ENCODE data around the gene KAT6B.
A peak's percentile ranks its signal among the peaks of the same experiment; 100 is the strongest.
"Not testable (repeated sequence)": the region's sequence is repeated elsewhere in the genome, so short reads cannot be mapped to it uniquely, and the experiment has no call there.

Gene KAT6B

GRCh38 chr10:74826142-74827044, at the start of gene KAT6B:
Gene KAT6B, plus strand, starts transcription at chr10:74826600. Its CDS starts 16,258 bp downstream, at chr10:74842858.
- peak; percentile 98 to 100 (median 99) for DNase-seq (ENCODE audit: low read depth in 3 of 3, low spot score in 1 of 3)

- no peak for DNase-seq (ENCODE audit: low read depth in 3 of 3, low spot score in 1 of 3)
Observed at GRCh38 chr10:74778436-74779094, 47.8 kb upstream of the KAT6B start.

- DNase-seq (ENCODE audit: low read depth in 3 of 3, low spot score in 1 of 3): not testable (repeated sequence)
Observed at GRCh38 chr10:74781870-74782269, 44.5 kb upstream of the KAT6B start.

GRCh38 chr10:74784462-74784861, 41.9 kb upstream of the KAT6B start:
- no peak for DNase-seq (ENCODE audit: low read depth in 3 of 3, low spot score in 1 of 3)

GRCh38 chr10:74786126-74786525, 40.3 kb upstream of the KAT6B start:
- no peak for DNase-seq (ENCODE audit: low read depth in 3 of 3, low spot score in 1 of 3)

- DNase-seq (ENCODE audit: low read depth in 3 of 3, low spot score in 1 of 3): no peak
Observed at GRCh38 chr10:74787457-74787856, 38.9 kb upstream of the KAT6B start.

- not testable (repeated sequence) for DNase-seq (ENCODE audit: low read depth in 3 of 3, low spot score in 1 of 3)
Observed at GRCh38 chr10:74791979-74792378, 34.4 kb upstream of the KAT6B start.

GRCh38 chr10:74792726-74793125, 33.7 kb upstream of the KAT6B start:
- no peak for DNase-seq (ENCODE audit: low read depth in 3 of 3, low spot score in 1 of 3)

- not testable (repeated sequence) for DNase-seq (ENCODE audit: low read depth in 3 of 3, low spot score in 1 of 3)
Observed at GRCh38 chr10:74793240-74793639, 33.2 kb upstream of the KAT6B start.

GRCh38 chr10:74794531-74794930, 31.9 kb upstream of the KAT6B start:
- no peak for DNase-seq (ENCODE audit: low read depth in 3 of 3, low spot score in 1 of 3)

- DNase-seq (ENCODE audit: low read depth in 3 of 3, low spot score in 1 of 3): no peak
Observed at GRCh38 chr10:74797550-74797949, 28.9 kb upstream of the KAT6B start.

- DNase-seq (ENCODE audit: low read depth in 3 of 3, low spot score in 1 of 3): no peak
Observed at GRCh38 chr10:74799721-74800221, 26.6 kb upstream of the KAT6B start.

GRCh38 chr10:74801447-74801846, 25.0 kb upstream of the KAT6B start:
- DNase-seq (ENCODE audit: low read depth in 3 of 3, low spot score in 1 of 3): no peak

GRCh38 chr10:74808501-74808900, 17.9 kb upstream of the KAT6B start:
- no peak for DNase-seq (ENCODE audit: low read depth in 3 of 3, low spot score in 1 of 3)

- DNase-seq (ENCODE audit: low read depth in 3 of 3, low spot score in 1 of 3): no peak
Observed at GRCh38 chr10:74810087-74810486, 16.3 kb upstream of the KAT6B start.

GRCh38 chr10:74813381-74814259, 12.8 kb upstream of the KAT6B start:
- DNase-seq (ENCODE audit: low read depth in 3 of 3, low spot score in 1 of 3): no peak

GRCh38 chr10:74814797-74815196, 11.6 kb upstream of the KAT6B start:
- DNase-seq (ENCODE audit: low read depth in 3 of 3, low spot score in 1 of 3): no peak

- no peak for DNase-seq (ENCODE audit: low read depth in 3 of 3, low spot score in 1 of 3)
Observed at GRCh38 chr10:74816824-74817498, 9.4 kb upstream of the KAT6B start.

GRCh38 chr10:74821501-74821900, 4.9 kb upstream of the KAT6B start:
- no peak for DNase-seq (ENCODE audit: low read depth in 3 of 3, low spot score in 1 of 3)

- DNase-seq (ENCODE audit: low read depth in 3 of 3, low spot score in 1 of 3): no peak
Observed at GRCh38 chr10:74822101-74822500, 4.3 kb upstream of the KAT6B start.
